B cell (primary cell): ENCODE results near the gene PHF23. TPM values are rescaled to one million over a fixed set of nuclear protein-coding genes. Genes with fewer than 3 reads are reported as not detected.

Experiments used
- ATAC-seq: fragments of 200-7000 bp; cut with Tn5 transposase; one replicate; pipeline ENCODE4 v1.10.0; 2021; ENCODE audit warnings: low read depth, mild to moderate bottlenecking, moderate number of reproducible peaks, moderate library complexity
- CTCF ChIA-PET: fragments of 350-600 bp; sonication (Branson Sonifier 250); formaldehyde crosslinking; loops from one replicate; lab custom pipeline; 2021; ENCODE audit warnings: antibody characterized with exemption, inconsistent platforms; lab: Charles Lee
- POLR2A ChIA-PET: fragments of 350-600 bp; sonication (Branson Sonifier 250); formaldehyde crosslinking; loops from one replicate; lab custom pipeline; 2021; ENCODE audit warnings: antibody characterized with exemption; lab: Charles Lee
- DNase-seq: peaks from one replicate; pipeline ENCODE4 v3.0.0; 2013
- H2AFZ ChIP-seq: 2 replicates; pipeline ENCODE4 v1.6.1; 2012; ENCODE audit warnings: mild to moderate bottlenecking, low read depth, low read length; ENCODE audit not compliant: insufficient read depth, poor library complexity, severe bottlenecking
- H3K27ac ChIP-seq, 2 donors: 1 replicate in 1 of 2; 2 replicates in 1 of 2; pipeline ENCODE4 v1.5.1; 2012 to 2013; ENCODE audit warnings: low read length in 2 of 2, mild to moderate bottlenecking in 2 of 2, moderate library complexity in 1 of 2
- H3K27me3 ChIP-seq, 4 experiments: fragments of 200-600 bp in 1 of 4; sonication (generic) in 1 of 4; replicated peaks in 1 of 4; 1 replicate in 2 of 4; 2 replicates in 2 of 4; pipeline versions ENCODE4 v1.6.1 to v1.7.0; 2013 to 2016; ENCODE audit warnings: low read length in 3 of 4, mild to moderate bottlenecking in 2 of 4, mixed read lengths in 1 of 4, moderate library complexity in 1 of 4; ENCODE audit not compliant: insufficient read depth in 4 of 4, control insufficient read depth in 3 of 4; ENCODE audit errors: control extremely low read depth in 1 of 4
- H3K36me3 ChIP-seq, 2 experiments: replicated peaks in 1 of 2; 1 replicate in 1 of 2; 2 replicates in 1 of 2; pipeline versions ENCODE4 v1.6.1 to v1.7.1; 2013; ENCODE audit warnings: low read length in 1 of 2; ENCODE audit not compliant: insufficient read depth in 2 of 2, control insufficient read depth in 1 of 2; ENCODE audit errors: control extremely low read depth in 1 of 2, extremely low read depth in 1 of 2
- H3K4me1 ChIP-seq, 2 donors: fragments of 200-600 bp in 1 of 2; sonication (generic) in 1 of 2; 1 replicate in 1 of 2; 2 replicates in 1 of 2; pipeline versions ENCODE4 v1.5.1 to v1.6.1; 2013 to 2017; ENCODE audit warnings: low read length in 2 of 2; ENCODE audit not compliant: control insufficient read depth in 2 of 2, insufficient read depth in 2 of 2
- H3K4me2 ChIP-seq: replicated peaks from 2 replicates; pipeline ENCODE3; 2012; ENCODE audit warnings: mild to moderate bottlenecking, low read depth, low read length; ENCODE audit not compliant: poor library complexity, severe bottlenecking
- H3K4me3 ChIP-seq, 5 experiments: fragments of 200-600 bp in 1 of 5; sonication (generic) in 1 of 5; 1 replicate in 3 of 5; 2 replicates in 2 of 5; pipeline versions ENCODE4 v1.5.1 to v1.7.0; 2011 to 2016; ENCODE audit warnings: low read length in 4 of 5, mild to moderate bottlenecking in 4 of 5, low read depth in 2 of 5, control low read depth in 1 of 5, moderate library complexity in 1 of 5; ENCODE audit not compliant: insufficient read depth in 1 of 5; ENCODE audit errors: control extremely low read depth in 1 of 5, extremely low read depth in 1 of 5
- H3K79me2 ChIP-seq: fragments of 200-600 bp; sonication (generic); one replicate; pipeline ENCODE4 v1.6.0; 2016; ENCODE audit warnings: low read length; ENCODE audit not compliant: control insufficient read depth, insufficient read depth
- H3K9ac ChIP-seq: fragments of 200-600 bp; sonication (generic); 2 replicates; pipeline ENCODE4 v1.6.1; 2017; ENCODE audit warnings: mild to moderate bottlenecking, low read length, moderate library complexity
- H3K9me3 ChIP-seq, 3 donors: one replicate each; pipeline versions ENCODE4 v1.6.1 to v1.7.1; 2013; ENCODE audit warnings: low read length in 2 of 3; ENCODE audit not compliant: control insufficient read depth in 2 of 3, insufficient read depth in 1 of 3; ENCODE audit errors: control extremely low read depth in 1 of 3
- H4K20me1 ChIP-seq: 2 replicates; pipeline ENCODE4 v1.6.0; 2012; ENCODE audit warnings: mild to moderate bottlenecking, low read length; ENCODE audit not compliant: insufficient read depth, control insufficient read depth, poor library complexity, severe bottlenecking
- H3K27ac Mint-ChIP-seq: one replicate; pipeline ENCODE4 v1.8.0; 2021; ENCODE audit warnings: mixed read lengths
- H3K27me3 Mint-ChIP-seq: one replicate; pipeline ENCODE4 v1.8.0; 2021; ENCODE audit warnings: mixed read lengths
- H3K4me1 Mint-ChIP-seq: one replicate; pipeline ENCODE4 v1.8.0; 2021; ENCODE audit warnings: mixed read lengths
- H3K4me3 Mint-ChIP-seq: one replicate; pipeline ENCODE4 v1.8.0; 2021; ENCODE audit warnings: mixed read lengths
- H3K9me3 Mint-ChIP-seq: one replicate; pipeline ENCODE4 v1.8.0; 2022; ENCODE audit warnings: mixed read lengths; ENCODE audit not compliant: insufficient read depth
- CTCF ChIP-seq: fragments of 200-600 bp; IDR thresholded peaks from one replicate; pipeline ENCODE4 v1.8.0; 2022; ENCODE audit warnings: antibody characterized with exemption, mild to moderate bottlenecking
- EZH2 ChIP-seq: IDR thresholded peaks from 2 replicates; pipeline ENCODE4 v1.6.1; 2012; ENCODE audit warnings: borderline replicate concordance, low read depth, mild to moderate bottlenecking, moderate library complexity, low read length; ENCODE audit not compliant: insufficient read depth, poor library complexity, severe bottlenecking
- WGBS: methylation state at CpG from one replicate; pipeline ENCODE4 v1.1.5; 2013; ENCODE audit warnings: missing lambda C conversion rate; ENCODE audit not compliant: insufficient coverage; 5-methylcytosine and 5-hydroxymethylcytosine counted together
- intact Hi-C: fragments of 100-400 bp; cut with micrococcal nuclease; formaldehyde crosslinking; loops from one replicate; pipeline ENCODE4 v1.10.0; 2022
- polyA plus RNA-seq: library from polyadenylated mRNA; depleted of rRNA; stranded (reverse); fragments of >200 nt; gene quantifications from 2 replicates; pipeline ENCODE4 v1.2.3, GENCODE V29; 2012
- total RNA-seq, 2 donors: library from RNA; stranded (reverse); fragments of 120-200 nt in 1 of 2; gene quantifications; 1 replicate in 1 of 2; 2 replicates in 1 of 2; pipeline versions ENCODE4 v1.2.3 to v1.2.4, GENCODE V29; 2013 to 2022

The PHF23 gene
- total and polyA plus RNA-seq, 2 donors (not counting 1 experiment from before 2014, with no cell fraction given), result 17.6 to 42.3 TPM

GRCh38 chr17:7254511-7254910, 15.3 kb upstream of the PHF23 start:
- no peak overlapping the region for H3K4me3 ChIP-seq
- H3K27me3 Mint-ChIP-seq, result no peaks in the 10 kb centered on the region
- WGBS, result 93% methylated on average over 4 of the region's 4 CpGs

More at GRCh38 chr17:7254511-7254910, 15.3 kb upstream of the PHF23 start:
- Histone ChIP-seq H3K4me2 (no peak overlapping the region), H2AFZ (no peak overlapping the region), H3K27ac (no peak overlapping the region), H3K9ac (no peak overlapping the region), H3K27me3 (no peaks in the 10 kb centered on the region), H3K9me3 (no peaks in the 10 kb centered on the region), H3K36me3 (peaks cover 9 to 45% of the 10 kb centered on the region in 2 experiments), H3K79me2 (peaks cover 31% of the 10 kb centered on the region), H4K20me1 (peaks cover 2% of the 10 kb centered on the region), H3K4me1 (peaks cover 21 to 25% of the 10 kb centered on the region in 2 donors)
- ChIA-PET CTCF (interaction anchor here (0.7 kb wide), 1 partner anchor 190 kb away, joined by 3 read pairs; no protein-coding TSS in a partner anchor), POLR2A (interaction anchor here (0.6 to 0.7 kb wide), 4 partner anchors 15 to 227 kb away, joined by 3 to 7 read pairs (median 4); partner anchors contain the start of gene PHF23)
- DNase-seq (no peak), ATAC-seq (no peak)
- no peaks in the 10 kb centered on the region for H3K9me3 Mint-ChIP-seq
- no peak overlapping the region for H3K4me3 Mint-ChIP-seq
- TF ChIP-seq CTCF (no peak), EZH2 (no peak)
- H3K27ac Mint-ChIP-seq, result no peak overlapping the region
- intact Hi-C loops, result loop anchor here (5.0 kb wide), 2 partner anchors 433 to 603 kb away; partner anchors contain the start of genes CYB5D1, NAA38, TMEM88 and TP53
- peaks cover 33% of the 10 kb centered on the region for H3K4me1 Mint-ChIP-seq
